Heart left ventricle (tissue), 16 donors: ENCODE measurements around the gene SHISA9. TPM values are rescaled to one million over a fixed set of nuclear protein-coding genes. Genes with fewer than 3 reads are reported as not detected.

Experiments
- ATAC-seq, 4 donors: fragments of 200-7000 bp; cut with Tn5 transposase; one replicate each; pipeline ENCODE4 v1.9.1; 2020 to 2022; ENCODE audit warnings: moderate library complexity in 4 of 4, mild to moderate bottlenecking in 3 of 4, moderate number of reproducible peaks in 1 of 4
- DNase-seq, 5 donors: peaks; one replicate each; pipeline ENCODE4 v3.0.0-alpha.2; 2020
- H3K27ac ChIP-seq, 12 donors: fragments of 200-600 bp; sonication (generic) in 4 of 12; one replicate each; pipeline versions ENCODE4 v1.5.0 to v1.8.0; 2016 to 2022; ENCODE audit warnings: mild to moderate bottlenecking in 2 of 12
- H3K27me3 ChIP-seq, 9 donors: fragments of 200-600 bp; sonication (generic) in 2 of 9; one replicate each; pipeline versions ENCODE4 v1.5.1 to v1.8.0; 2016 to 2022; ENCODE audit warnings: mild to moderate bottlenecking in 3 of 9
- H3K36me3 ChIP-seq, 9 donors: fragments of 200-600 bp; sonication (generic) in 2 of 9; one replicate each; pipeline versions ENCODE4 v1.5.0 to v1.8.0; 2018 to 2022; ENCODE audit warnings: mild to moderate bottlenecking in 2 of 9
- H3K4me1 ChIP-seq, 12 donors: fragments of 200-600 bp; sonication (generic) in 4 of 12; one replicate each; pipeline versions ENCODE4 v1.5.0 to v1.8.0; 2016 to 2022; ENCODE audit warnings: mild to moderate bottlenecking in 3 of 12
- H3K4me3 ChIP-seq, 12 donors: fragments of 200-600 bp; sonication (generic) in 4 of 12; one replicate each; pipeline versions ENCODE4 v1.5.0 to v1.8.0; 2017 to 2022; ENCODE audit warnings: mild to moderate bottlenecking in 9 of 12, moderate library complexity in 4 of 12
- H3K9me3 ChIP-seq, 12 donors: fragments of 200-600 bp; sonication (generic) in 4 of 12; one replicate each; pipeline versions ENCODE4 v1.5.0 to v1.8.0; 2016 to 2022; ENCODE audit warnings: mild to moderate bottlenecking in 1 of 12
- CTCF ChIP-seq, 12 donors: fragments of 200-600 bp; sonication (generic) in 4 of 12; IDR thresholded peaks; one replicate each; pipeline versions ENCODE4 v1.5.0 to v1.8.0; 2018 to 2022; ENCODE audit warnings: antibody characterized with exemption in 12 of 12, mild to moderate bottlenecking in 5 of 12
- POLR2A ChIP-seq, 2 donors: fragments of 450-650 bp; IDR thresholded peaks; one replicate each; pipeline ENCODE4 v1.6.1; 2017; ENCODE audit warnings: antibody characterized with exemption in 2 of 2, mild to moderate bottlenecking in 2 of 2, moderate library complexity in 2 of 2
- WGBS, 4 donors: extraction: QIAGEN DNeasy Blood & Tissue Kit in 2 of 4; methylation state at CpG; one replicate each; pipeline versions ENCODE4 v1.1.5 to v1.1.7; 2013 to 2018; 5-methylcytosine and 5-hydroxymethylcytosine counted together
- intact Hi-C, 10 donors: fragments of 100-400 bp; cut with DNase I; formaldehyde crosslinking; loops; one replicate each; pipeline versions ENCODE4 v1.11.1 to v1.14.2; 2022
- polyA plus RNA-seq, 2 donors: library from polyadenylated mRNA; stranded (reverse); fragments of 200-250 nt; gene quantifications; one replicate each; pipeline ENCODE4 v1.2.3, GENCODE V29; 2013
- total RNA-seq, 9 donors: library from RNA; depleted of rRNA in 2 of 9; stranded (reverse); fragments of >200 nt in 2 of 9; fragmentation: NEBNext Ultra II Directional in 3 of 9; extraction: Animal tissue kit (Norgen Biotek cat#: 25700) in 3 of 9; gene quantifications; one replicate each; pipeline versions ENCODE4 v1.1.0 to v1.2.4, GENCODE V29; 2016 to 2023
- donor health status: ischemic (EF 13 %, LVEDD 7.1; RV severe dilation, severe dysfunction).
- donor health status: healthy with polysubstance abuse.
- donor health status: DM: no; HTN: yes; CAD: no.
- donor health status: DM: no; HTN: no; CAD: no.
- donor health status: ischemic (EF 25% LVEDD 6.9; RV normal size, moderate dysfunction).
- donor health status: ischemic (EF 25% LVEDD 5.7; RV mildly dilated, moderate dysfunction).
- donor health status: healthy.
- donor health status: DM: yes; HTN: yes; CAD: no.
- donor health status: ischemic (EF 35%, LVEDD 5.7; RV mildly dilated, moderate dysfunction).
- donor health status: nonischemic (EF 11% LVEDD 7.7; RV severe dilation, severe dysfunction).
- donor health status: DM: yes; HTN: yes; CAD: no.
- donor health status: PGD.
- donor health status: ischemic (EF 29% LVEDD 5.4; RV normal size, mild dysfunction).
- donor health status: nonischemic (EF 23%, LVEDD 6.1; RV moderate dilation, normal function).

Gene SHISA9
- total and polyA plus RNA-seq, 11 donors, result 0.08 to 0.83 (median 0.24) TPM; not detected in 1

- no peak for ATAC-seq
- Histone ChIP-seq H3K4me3 (no peak overlapping the region), H3K27me3 (peaks cover 0 to 14% (median 0%) of the 10 kb centered on the region in 9 donors), H3K36me3 (no peaks in the 10 kb centered on the region), H3K9me3 (no peaks in the 10 kb centered on the region), H3K27ac (no peak overlapping the region), H3K4me1 (no peaks in the 10 kb centered on the region)
- DNase-seq, result no peak
- WGBS, 4 donors, result 81 to 84% (median 83%) methylated on average over 5 of the region's 5 CpGs
- TF ChIP-seq POLR2A (IDR thresholded peaks at IDR 0.05) (no peak), CTCF (IDR thresholded peaks at IDR 0.05) (no peak)
- intact Hi-C loops, result no loop called here
These were observed 38.5 kb upstream of the SHISA9 start for GRCh38 chr16:12862941-12863340.

GRCh38 chr16:12866981-12867551, 34.3 kb upstream of the SHISA9 start:
- Histone ChIP-seq H3K36me3 (no peaks in the 10 kb centered on the region), H3K27ac (no peak overlapping the region), H3K4me1 (no peaks in the 10 kb centered on the region), H3K9me3 (peaks cover 0 to 10% (median 0%) of the 10 kb centered on the region in 12 donors), H3K27me3 (peaks cover 0 to 14% (median 0%) of the 10 kb centered on the region in 9 donors), H3K4me3 (no peak overlapping the region)
- TF ChIP-seq CTCF (IDR thresholded peaks at IDR 0.05), result no peak
- no peak for TF ChIP-seq POLR2A (IDR thresholded peaks at IDR 0.05)
- WGBS, 4 donors, result 58 to 74% (median 66%) methylated on average over 3 of the region's 3 CpGs
- intact Hi-C loops, result no loop called here
- ATAC-seq, result no peak
- no peak for DNase-seq

GRCh38 chr16:12868169-12868568, 33.2 kb upstream of the SHISA9 start:
- no peak for ATAC-seq
- intact Hi-C loops, result no loop called here
- WGBS, 4 donors, result 66 to 85% (median 75%) methylated on average over 3 of the region's 3 CpGs
- Histone ChIP-seq H3K4me1 (no peaks in the 10 kb centered on the region), H3K4me3 (no peak overlapping the region), H3K27me3 (peaks cover 0 to 14% (median 0%) of the 10 kb centered on the region in 9 donors), H3K36me3 (no peaks in the 10 kb centered on the region), H3K27ac (no peak overlapping the region), H3K9me3 (peaks cover 0 to 10% (median 0%) of the 10 kb centered on the region in 12 donors)
- DNase-seq, result no peak
- TF ChIP-seq CTCF (IDR thresholded peaks at IDR 0.05), result no peak
- TF ChIP-seq POLR2A (IDR thresholded peaks at IDR 0.05), result no peak

GRCh38 chr16:12868788-12869187, 32.6 kb upstream of the SHISA9 start:
- TF ChIP-seq POLR2A (IDR thresholded peaks at IDR 0.05) (no peak), CTCF (IDR thresholded peaks at IDR 0.05) (no peak)
- Histone ChIP-seq H3K36me3 (no peaks in the 10 kb centered on the region), H3K4me3 (no peak overlapping the region), H3K27me3 (peaks cover 0 to 12% (median 0%) of the 10 kb centered on the region in 9 donors), H3K27ac (no peak overlapping the region), H3K9me3 (peaks cover 0 to 10% (median 0%) of the 10 kb centered on the region in 12 donors), H3K4me1 (no peaks in the 10 kb centered on the region)
- ATAC-seq, result no peak
- 79 to 87% (median 84%) methylated on average over 8 of the region's 8 CpGs for WGBS, 4 donors
- intact Hi-C loops, result no loop called here
- no peak for DNase-seq
